SKM-1 treated with dmso at 0.1 percent for 144 hours (cell line): ENCODE data around the gene SMS.
"Not testable (repeated sequence)": the region's sequence is repeated elsewhere in the genome, so short reads cannot be mapped to it uniquely, and the experiment has no call there.

Experiments
- DNase-seq: peaks from one replicate; lab custom pipeline; 2025; ENCODE audit not compliant: unreplicated experiment; lab: John Stamatoyannopoulos, UW

SMS gene

DNA sequence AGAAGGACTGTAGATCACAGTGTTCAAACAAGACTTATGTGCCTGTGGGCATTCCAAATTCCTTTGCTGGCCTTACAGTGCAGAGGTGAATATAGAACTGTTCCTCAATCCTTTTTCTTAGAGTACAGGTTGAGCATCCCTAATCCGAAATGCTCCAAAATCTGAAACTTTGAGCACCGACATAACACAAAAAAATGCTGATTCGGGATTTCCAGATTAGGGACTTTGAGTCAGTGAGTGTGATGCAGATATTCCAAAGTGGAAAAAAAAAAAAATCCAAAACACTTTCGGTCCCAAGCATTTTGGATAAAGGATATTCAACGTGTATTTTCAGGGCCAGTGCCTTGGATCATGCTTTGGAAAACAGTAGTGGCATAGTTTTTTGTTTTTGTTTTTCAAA, 9.2 kb downstream of the SMS start:
- no peak for DNase-seq

DNA sequence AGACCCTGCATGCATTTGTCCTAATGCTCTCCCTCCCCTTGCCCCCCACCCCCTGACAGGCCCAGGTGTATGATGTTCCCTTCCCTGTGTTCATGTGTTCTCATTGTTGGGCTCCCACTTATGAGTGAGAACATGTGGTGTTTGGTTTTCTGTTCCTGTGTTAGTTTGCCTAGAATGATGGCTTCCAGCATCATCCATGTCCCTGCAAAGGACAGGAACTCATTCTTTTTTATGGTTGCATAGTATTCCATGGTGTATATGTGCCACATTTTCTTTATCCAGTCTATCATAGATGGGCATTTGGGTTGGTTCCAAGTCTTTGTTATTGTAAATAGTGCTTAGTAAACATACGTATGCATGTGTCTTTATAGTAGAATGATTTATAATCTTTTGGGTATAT, 10.0 kb downstream of the SMS start:
- DNase-seq = not testable (repeated sequence)

DNA sequence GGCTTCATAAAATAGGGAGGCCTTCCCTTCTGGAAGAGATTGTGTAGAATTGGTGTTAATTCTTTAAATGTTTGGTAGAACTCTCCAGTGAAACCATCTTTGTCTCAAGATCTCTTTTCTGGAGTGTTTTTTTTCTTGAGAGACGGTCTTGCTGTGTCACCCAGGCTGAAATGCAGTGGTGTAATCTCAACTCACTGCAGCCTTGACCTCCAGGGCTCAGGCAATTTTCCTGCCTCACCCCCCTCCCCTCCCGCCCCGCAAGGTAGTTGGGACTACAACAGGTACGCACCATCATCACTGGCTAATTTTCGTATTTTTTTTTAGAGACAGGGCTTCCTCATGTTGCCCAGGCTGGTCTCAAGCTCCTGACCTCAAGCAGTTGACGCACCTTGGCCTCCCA, 12.1 kb downstream of the SMS start:
- DNase-seq = no peak

DNA sequence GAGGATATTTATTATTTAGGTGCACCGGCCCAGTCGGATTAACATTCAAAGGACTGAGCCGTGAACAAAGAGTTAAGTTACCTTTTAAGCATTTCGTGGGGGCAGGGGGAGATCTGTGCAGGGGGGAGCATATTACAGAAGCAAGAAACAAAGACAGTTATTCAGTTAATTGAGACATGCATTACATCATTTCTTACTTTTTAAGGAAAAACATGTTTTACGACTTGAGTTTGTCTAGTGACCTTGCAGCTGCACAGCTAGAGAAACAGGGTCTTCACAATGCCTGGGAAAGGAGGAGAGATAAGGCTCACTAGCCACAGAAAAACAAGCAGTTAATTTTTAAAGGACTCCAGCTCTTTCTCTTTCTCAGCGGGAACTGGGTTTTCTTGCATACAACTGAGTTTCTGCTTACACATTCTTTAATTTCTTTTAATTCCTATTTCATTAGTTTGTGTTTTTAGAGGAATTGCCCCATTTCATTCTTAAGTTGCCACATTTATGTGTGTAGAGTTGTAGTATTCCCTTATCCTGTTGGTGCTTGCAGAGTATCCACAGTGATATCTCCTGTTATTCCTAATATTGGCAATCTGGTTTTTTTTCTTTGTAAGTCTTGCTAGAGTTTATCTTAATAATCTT, 12.8 kb downstream of the SMS start:
- DNase-seq = not testable (repeated sequence)

DNA sequence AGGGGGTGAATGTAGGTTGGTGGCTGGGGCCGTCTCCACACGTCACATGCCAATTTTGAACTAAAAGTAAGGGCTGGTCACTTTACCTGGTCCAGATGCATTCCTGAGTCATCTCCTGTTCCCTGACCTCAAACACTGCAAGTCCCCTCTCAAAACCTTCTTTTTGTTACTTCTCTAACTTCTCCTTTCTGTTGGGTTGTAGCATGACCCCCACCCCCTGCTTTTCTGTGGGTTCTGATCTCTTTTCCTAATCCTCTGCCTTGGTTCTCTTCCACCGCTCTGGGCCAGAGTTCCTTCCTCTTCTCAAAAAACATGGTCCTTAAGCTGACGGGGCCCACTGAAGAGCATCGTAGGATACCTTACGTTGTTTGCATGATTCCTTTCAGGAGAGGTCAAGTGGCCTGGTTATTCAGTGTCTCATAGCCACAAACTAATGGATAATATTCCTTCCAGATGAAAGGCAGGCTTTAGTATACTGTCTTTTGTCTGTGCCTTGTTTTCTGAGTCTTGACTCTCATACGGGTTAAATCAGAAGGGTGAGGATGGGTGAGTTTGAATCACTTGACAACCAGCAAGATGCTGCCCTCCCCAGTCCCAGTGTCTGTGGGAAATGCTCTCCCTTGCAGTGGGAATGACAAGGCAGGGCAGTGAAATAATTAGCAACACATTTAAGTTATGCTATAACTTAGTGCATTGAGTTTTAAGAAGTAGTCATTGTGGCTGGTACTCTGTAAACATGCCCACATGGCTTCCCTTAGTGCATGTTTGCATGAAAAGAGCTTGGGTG, 15.1 kb downstream of the SMS start:
- peak; percentile 60 for DNase-seq

DNA sequence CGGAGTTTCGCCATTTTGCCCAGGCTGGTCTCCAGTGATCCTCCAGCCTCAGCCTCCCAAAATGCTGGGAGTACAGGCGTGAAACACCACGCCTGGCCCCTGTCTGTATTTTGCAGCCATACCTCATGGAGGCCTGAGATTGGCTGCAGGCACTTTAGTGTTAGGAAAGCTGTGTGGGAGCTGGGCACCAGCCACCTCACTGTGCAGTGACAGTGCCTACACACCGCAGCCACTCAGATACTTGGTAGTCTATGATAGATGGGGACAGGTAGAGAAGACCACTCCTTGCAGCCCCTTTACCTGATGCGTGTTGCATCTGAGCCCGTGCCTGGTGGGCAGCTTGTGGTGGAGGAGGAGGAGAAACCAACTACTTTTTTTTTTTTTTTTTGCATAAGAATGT, 16.3 kb downstream of the SMS start:
- no peak for DNase-seq

DNA sequence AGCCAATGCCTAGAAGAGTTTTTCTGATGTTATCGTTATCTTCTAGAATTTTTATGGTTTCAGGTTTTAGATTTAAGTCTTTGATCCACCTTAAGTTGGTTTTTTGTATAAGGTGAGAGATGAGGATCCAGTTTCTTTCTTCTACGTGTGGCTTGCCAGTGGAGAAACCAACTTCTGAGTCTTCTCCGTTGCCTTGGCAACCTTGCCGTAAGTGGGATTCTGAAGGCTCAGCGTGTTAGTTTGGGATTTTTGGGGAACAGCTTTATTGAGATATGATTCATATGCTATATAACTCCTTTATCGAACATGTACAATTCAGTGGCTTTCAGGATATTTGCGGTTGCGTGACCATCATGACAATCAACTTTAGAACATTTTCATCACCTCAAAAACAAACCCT, 17.7 kb downstream of the SMS start:
- no peak for DNase-seq

DNA sequence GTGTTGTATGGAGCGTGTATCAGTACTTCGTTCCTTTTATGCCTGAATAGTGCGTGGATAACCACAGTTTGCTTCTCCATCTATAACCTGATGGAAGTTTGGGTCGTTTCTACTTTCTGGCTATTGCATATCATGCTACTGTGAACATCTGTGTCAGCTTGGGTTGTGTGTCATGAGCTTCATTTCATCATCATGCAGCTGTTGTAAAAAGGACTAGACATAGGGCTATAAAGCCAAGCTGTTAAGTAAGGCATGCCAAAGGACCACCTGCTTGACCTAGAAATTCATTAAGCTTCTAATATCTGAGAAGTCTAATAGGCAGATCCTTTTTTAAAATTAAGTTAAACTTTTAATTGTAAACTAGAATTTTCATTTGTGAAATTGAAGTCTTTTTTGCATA, 18.4 kb downstream of the SMS start:
- DNase-seq = no peak

DNA sequence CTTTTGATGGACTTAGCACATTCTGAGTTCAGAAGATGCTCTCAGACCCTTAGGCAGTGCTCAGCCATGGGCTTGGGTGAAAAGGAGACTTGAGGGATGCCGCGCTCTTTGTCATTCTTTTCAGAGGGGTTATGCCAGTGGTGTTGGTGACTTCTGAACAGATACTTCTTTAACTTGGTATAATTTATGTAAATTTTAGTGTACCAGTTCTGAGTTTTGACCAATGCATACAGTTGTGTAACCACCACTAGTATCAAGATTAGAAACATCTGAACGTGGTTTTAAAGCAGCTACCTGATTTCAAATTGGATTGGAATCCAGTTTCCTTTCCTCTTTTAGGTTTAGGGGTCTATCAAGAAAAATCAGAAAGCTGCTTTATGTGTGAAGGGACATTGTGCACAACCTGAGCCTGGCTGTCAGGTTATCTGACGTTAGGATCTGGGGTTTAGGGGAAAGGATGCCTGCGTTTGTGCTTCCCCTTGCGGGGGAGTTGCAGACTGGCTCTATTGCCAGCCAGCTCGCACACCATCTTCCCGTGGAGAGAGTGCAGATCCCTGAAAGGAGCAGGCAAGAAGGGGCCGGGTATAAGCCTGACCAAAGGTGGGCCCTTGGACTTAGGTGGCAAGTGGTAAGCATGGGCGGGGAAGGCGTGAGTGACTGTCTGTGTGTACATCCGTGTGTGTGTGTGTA, 19.0 kb downstream of the SMS start:
- DNase-seq = no peak

DNA sequence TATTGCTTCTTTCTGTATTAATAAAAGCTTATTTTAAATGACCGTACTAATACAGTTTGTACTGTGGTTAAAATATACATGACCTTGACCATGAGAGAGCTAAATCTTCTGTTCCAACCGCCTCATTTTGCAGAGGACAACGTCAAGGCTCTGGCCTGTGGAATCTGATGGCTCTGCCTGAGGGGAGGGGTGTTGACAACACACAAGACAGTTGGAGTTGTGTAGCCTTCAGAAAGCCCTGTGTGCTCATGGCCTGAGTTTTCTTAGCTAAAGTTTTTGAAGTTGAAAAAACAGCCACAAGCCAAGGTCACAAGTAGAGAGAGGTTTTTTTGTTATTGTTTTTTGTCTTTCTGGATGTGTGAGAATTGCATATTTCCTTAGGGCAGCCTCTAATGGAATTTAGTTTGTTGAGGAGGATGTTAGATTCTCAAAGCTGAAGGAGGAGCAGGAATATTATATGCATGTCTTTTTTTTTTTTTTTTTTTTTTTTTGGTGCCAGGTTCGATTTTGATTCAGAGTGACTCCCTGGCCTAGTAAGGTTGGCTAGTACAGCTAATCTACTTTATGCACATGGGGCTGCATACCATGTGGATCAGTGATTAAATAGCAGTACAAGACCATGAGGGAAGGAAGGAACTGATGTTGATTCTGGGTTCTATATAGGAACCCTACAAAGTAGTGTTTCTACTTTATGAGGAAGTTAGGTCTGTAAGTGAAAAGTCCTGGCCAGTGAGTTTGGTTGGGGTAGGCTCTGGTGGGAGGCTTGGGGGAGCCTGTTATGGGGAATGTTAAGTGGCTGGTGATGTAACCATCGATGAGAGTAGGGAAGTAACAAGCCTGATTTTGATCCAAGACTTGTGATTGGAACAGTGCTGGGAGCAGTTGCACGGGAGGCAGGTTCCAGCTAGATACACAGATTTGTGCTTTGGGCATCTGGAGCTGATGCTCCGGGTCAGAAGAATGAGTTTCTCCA, 20.3 kb downstream of the SMS start:
- DNase-seq = no peak

DNA sequence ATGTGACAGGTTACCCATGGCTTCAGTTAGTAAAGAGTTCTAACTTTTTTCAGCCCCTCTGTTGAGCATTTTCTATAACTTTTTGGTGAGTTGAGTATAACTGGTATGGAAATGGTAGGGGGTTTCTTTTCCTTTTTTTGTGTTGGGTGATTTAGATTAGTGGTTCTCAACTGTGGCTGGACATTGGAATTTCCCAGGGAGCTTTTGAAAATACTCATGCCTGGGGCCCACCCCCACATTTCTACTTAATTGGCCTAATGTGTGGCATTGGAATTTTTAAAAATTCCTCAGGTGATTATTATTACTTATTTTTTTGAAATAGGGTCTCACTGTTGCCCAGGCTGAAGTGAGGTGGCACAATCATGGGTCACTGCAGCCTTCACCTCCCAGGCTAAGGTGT, 21.9 kb downstream of the SMS start:
- no peak for DNase-seq

DNA sequence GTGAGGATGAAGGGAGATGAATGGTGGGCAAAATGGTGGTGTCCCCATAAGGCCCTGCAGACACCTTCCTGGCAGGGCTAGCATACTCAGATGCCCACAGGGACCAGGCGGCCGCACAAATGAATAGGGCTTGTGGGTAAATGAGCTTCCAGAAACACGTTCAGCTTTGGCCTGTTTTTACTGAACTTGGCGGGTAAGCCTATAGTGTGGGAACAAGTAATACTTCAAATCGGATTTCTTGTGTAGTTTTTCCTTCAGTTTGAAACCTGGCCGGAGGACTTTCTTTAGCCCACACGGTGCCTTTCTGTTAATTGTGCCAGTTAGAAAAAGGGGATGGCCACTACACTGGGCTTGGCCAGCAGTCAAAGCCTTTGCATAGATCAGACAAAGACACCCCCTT, 22.8 kb downstream of the SMS start:
- DNase-seq = no peak

DNA sequence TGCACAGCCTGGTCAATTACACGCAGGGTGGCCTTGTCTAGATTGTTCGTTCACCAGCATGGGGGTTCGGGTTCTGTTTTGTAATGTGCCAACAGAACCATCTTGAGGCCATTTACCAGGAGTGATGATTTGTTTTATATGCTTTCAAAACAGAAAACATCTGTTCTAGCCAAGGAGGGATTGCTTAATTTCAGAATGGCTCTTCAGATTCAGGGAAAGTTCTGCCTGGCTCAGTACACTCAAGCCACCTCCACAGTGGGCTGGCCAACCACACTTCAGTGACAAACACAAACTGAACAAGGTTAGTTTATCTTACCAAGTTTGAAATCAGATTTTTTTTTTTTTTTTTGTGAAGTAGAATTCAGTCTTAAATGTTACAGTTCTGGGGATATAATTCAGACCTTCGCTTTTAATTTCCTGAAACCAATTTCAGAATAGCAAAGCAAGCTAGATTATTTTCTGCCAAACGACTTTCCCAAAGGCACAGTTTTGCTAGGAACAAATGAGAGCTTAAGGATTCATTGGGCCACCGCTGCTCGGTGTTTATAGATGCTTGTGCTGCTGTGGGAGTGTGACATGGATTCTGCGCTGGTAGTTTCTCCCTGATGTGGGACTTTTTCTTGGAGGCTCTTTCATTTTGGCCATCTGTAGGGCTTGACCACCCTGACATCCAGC, 23.4 kb downstream of the SMS start:
- DNase-seq = no peak

DNA sequence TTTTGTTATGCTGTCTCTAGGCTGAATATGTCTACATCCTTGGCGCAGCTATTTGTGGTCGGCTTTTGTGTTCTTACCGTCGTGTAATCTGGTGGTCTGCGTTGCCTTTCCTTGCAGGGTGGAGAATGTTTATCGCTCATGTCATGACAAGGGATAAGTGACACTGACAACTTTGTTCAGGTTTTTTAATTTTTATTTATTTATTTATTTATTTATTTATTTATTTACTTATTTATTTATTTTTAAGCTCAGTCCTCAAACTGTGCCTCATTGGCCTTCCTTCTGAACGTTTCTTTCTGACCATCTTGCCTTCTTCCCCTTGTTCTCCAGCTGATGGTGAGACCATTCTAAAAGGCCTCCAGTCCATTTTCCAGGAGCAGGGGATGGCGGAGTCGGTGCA, 26.4 kb downstream of the SMS start:
- no peak for DNase-seq

DNA sequence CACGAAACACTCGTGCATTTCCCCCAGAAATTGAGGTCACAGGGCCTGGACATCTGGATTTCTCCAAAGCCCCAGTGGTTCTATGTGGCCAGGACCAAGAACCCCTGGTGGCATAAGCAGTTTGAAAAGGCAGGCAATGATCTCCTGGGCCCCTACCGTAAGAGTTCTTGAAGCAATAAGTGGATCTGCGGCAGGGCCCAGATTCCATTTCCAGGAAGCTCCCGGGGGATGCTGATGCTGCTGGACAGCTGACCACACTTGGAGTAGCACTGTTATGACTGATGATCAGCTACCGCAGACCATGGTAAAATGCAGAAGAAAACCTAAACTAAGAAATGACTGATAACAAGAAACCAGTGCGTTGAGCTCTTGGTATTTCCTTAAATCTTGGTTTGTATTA, 27.8 kb downstream of the SMS start:
- no peak for DNase-seq

DNA sequence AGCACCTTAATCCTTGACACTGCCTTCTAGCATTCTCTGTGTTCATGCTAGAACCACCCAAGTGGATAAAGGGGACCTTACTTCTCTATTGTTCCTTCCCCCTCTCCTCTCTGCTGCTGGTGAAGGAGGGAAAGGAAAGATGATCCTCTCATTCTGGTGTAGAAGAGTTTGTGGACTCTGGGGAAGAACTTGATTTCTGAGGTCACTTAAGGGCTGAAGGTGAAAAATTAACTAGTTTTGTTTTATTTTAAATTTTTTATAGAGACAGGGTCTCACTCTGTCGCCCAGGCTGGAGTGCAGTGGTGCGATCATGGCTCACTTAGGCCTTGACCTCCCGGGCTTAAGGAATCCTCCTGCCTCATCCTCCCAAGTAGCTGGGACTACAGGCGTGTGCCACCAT, 29.8 kb downstream of the SMS start:
- DNase-seq = no peak

DNA sequence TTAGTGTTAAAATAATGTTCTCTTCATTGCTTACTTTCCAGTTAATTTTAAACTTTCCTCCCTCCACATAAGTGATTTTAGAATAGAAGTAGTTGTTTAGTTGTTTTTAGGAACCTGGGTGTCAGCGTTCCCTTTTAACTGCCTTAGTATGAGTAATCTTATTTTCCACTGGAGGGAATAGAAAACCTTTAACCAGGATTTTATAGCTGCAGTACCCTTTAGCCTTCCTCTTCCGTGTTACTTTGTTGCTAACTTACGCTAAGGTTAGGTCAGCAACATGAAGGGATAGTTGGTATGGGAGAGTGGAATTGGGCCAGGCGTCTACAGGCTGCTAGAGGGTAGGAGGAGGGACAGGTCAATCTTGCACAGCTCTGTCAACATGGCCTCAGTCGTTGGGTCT, 31.5 kb downstream of the SMS start:
- DNase-seq = no peak

DNA sequence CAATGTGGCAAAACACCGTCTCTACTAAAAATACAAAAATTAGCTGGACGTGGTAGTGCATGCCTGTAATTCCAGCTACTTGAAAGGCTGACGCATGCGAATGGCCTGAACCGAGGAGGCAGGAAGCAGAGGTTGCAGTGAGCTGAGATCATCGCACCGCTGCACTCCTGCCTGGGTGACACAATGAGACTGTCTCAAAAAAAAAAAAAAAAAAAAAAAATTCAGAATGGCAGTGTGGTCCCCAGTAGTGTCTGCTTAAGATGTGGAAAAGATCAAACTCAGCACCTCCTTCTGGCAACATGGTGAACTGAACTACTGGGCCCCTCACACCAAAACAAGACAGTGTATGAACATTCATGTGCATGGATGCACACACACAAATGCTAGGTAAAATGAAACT, 32.2 kb downstream of the SMS start:
- no peak for DNase-seq

DNA sequence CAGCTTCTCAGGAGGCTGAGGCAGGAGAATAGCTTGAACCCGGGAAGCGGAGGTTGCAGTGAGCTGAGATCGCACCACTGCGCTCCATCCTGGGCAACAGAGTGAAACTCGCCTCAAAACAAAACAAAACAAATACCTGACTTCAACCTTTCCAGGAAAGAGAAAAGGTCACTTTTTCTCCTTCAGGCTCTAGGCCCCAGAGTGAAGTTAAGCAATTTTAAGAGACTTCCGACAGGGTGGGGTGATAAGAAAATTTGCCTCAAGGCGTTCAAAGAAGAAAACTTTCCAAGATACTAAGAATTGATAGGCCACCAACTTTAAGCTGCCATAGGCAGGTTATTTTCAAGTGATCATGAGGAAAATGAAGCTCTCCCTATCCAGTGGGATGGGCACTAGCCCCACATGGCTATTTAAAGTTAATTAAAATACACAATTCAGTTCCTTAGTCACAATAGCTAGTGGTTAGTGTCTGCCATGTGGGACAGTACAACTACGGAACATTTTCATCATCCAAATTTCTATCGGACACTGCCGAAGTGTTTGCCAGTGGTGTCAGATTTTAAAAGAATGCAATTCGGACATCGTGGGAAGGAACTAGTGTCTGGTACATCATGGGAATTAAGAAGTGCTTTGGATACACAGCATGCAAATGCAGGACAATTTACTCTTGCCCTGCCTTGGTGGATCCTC, 33.0 kb downstream of the SMS start:
- no peak for DNase-seq

DNA sequence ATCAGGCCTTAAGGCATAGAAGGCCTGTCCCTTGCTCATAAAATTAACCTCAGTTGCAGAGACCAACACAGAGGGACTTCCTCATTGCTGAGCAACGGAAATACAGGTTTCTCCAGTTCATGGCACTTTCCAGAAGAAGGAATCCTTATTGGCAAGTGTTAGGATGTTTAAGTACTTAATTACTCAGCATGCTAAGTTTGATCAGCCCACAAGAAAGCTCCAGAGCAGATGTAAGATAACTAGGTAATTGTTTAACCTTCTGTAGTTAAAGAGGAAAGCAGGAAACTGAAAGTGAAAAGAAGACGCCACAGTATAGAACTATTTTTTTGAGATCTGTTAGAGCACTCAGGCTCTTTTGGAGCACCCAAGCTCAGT, 33.5 kb downstream of the SMS start:
- no peak for DNase-seq
